Endothelial cell of umbilical vein (primary cell): ENCODE measurements around the gene TMEM127. TPM values are rescaled to one million over a fixed set of nuclear protein-coding genes. Genes with fewer than 3 reads are reported as not detected.

Experiments used
- BruUV-seq: library from RNA; stranded (reverse); fragments of 400-500 nt; replicated peaks from 2 replicates; lab custom pipeline; 2021; lab: Mats Ljungman, UMichigan
- CTCF ChIA-PET: fragments of 300-600, 350-600 bp; sonication (Branson Sonifier 250); formaldehyde crosslinking; loops from one replicate; lab custom pipeline; 2021; ENCODE audit warnings: antibody characterized with exemption, inconsistent platforms; lab: Charles Lee
- POLR2A ChIA-PET: fragments of 300-600, 350-600 bp; sonication (Branson Sonifier 250); formaldehyde crosslinking; loops from one replicate; lab custom pipeline; 2021; ENCODE audit warnings: antibody characterized with exemption, inconsistent platforms; lab: Charles Lee
- DNase-seq: peaks from one replicate; pipeline ENCODE4 v3.0.0-alpha.2; 2011; ENCODE audit warnings: low read depth, low spot score
- FAIRE-seq: peaks from 2 replicates; lab custom pipeline; 2011; peaks lifted over from hg19 to GRCh38; lab: Jason Lieb, UNC
- H2AFZ ChIP-seq: 2 replicates; pipeline ENCODE4 v1.6.0; 2012; ENCODE audit warnings: low read depth, low read length, control low read depth, inconsistent platforms
- H3K27ac ChIP-seq: 2 replicates; pipeline ENCODE4 v1.5.1; 2011; ENCODE audit warnings: low read depth, mild to moderate bottlenecking, control low read depth, low read length, moderate library complexity; ENCODE audit not compliant: insufficient read depth
- H3K27me3 ChIP-seq, 2 experiments: 2 replicates each; pipeline versions ENCODE4 v1.6.0 to v1.6.1; 2011; ENCODE audit warnings: low read length in 2 of 2, mixed read lengths in 1 of 2; ENCODE audit not compliant: control insufficient read depth in 2 of 2, insufficient read depth in 2 of 2
- H3K36me3 ChIP-seq, 2 experiments: 2 replicates in 1 of 2; 3 replicates in 1 of 2; pipeline ENCODE4 v1.5.1; 2011; ENCODE audit warnings: low read length in 2 of 2, mild to moderate bottlenecking in 1 of 2, moderate library complexity in 1 of 2; ENCODE audit not compliant: control insufficient read depth in 2 of 2, insufficient read depth in 2 of 2; ENCODE audit errors: extremely low read depth in 1 of 2
- H3K4me1 ChIP-seq: 3 replicates; pipeline ENCODE4 v1.5.1; 2011; ENCODE audit warnings: mild to moderate bottlenecking, low read length; ENCODE audit not compliant: control insufficient read depth, insufficient read depth; ENCODE audit errors: extremely low read depth
- H3K4me2 ChIP-seq: 2 replicates; pipeline ENCODE4 v1.6.1; 2011; ENCODE audit warnings: low read length, control low read depth, mixed read lengths; ENCODE audit not compliant: insufficient read depth
- H3K4me3 ChIP-seq, 3 experiments: fragments of 200-600 bp in 1 of 3; sonication (generic), shearing (Covaris generic) in 1 of 3; replicated peaks in 1 of 3; 2 replicates each; pipeline ENCODE4 v1.5.1; 2011 to 2016; ENCODE audit warnings: control low read depth in 3 of 3, low read length in 3 of 3, mild to moderate bottlenecking in 2 of 3, inconsistent platforms in 1 of 3, low read depth in 1 of 3, moderate library complexity in 1 of 3; ENCODE audit not compliant: insufficient read depth in 1 of 3
- H3K79me2 ChIP-seq: 2 replicates; pipeline ENCODE4 v1.6.0; 2012; ENCODE audit warnings: low read length, inconsistent platforms; ENCODE audit not compliant: control insufficient read depth, insufficient read depth
- H3K9ac ChIP-seq: replicated peaks from 2 replicates; pipeline ENCODE3; 2011; ENCODE audit warnings: low read length, control low read depth; ENCODE audit not compliant: insufficient read depth; ENCODE audit errors: extremely low read depth
- H3K9me1 ChIP-seq: replicated peaks from 3 replicates; pipeline ENCODE4 v1.6.0; 2011; ENCODE audit warnings: mild to moderate bottlenecking, low read length; ENCODE audit not compliant: control insufficient read depth, insufficient read depth; ENCODE audit errors: extremely low read depth
- H3K9me3 ChIP-seq: replicated peaks from 2 replicates; pipeline ENCODE4 v1.5.1; 2012; ENCODE audit warnings: low read length, inconsistent platforms; ENCODE audit not compliant: control insufficient read depth, insufficient read depth
- H4K20me1 ChIP-seq: replicated peaks from 2 replicates; pipeline ENCODE3; 2011; ENCODE audit warnings: mild to moderate bottlenecking, low read length; ENCODE audit not compliant: control insufficient read depth, insufficient read depth; ENCODE audit errors: extremely low read depth
- CTCF ChIP-seq, 2 donors: IDR thresholded peaks; 1 replicate in 1 of 2; 2 replicates in 1 of 2; pipeline ENCODE4 v1.5.1; 2011; ENCODE audit warnings: low read length in 2 of 2, mild to moderate bottlenecking in 2 of 2, moderate library complexity in 2 of 2, control low read depth in 1 of 2, inconsistent platforms in 1 of 2, low read depth in 1 of 2; ENCODE audit not compliant: insufficient read depth in 1 of 2; ENCODE audit errors: extremely low read depth in 1 of 2
- EZH2 ChIP-seq: IDR thresholded peaks from 2 replicates; pipeline ENCODE4 v1.6.1; 2012; ENCODE audit warnings: borderline replicate concordance, low read depth, mild to moderate bottlenecking, moderate library complexity, low read length, inconsistent platforms; ENCODE audit not compliant: severe bottlenecking
- FOS ChIP-seq: IDR thresholded peaks from 2 replicates; pipeline ENCODE4 v1.6.1; 2011; ENCODE audit warnings: mild to moderate bottlenecking, low read length, moderate library complexity, borderline replicate concordance; ENCODE audit not compliant: insufficient read depth
- GATA2 ChIP-seq: IDR thresholded peaks from 2 replicates; pipeline ENCODE4 v1.7.0; 2011; ENCODE audit warnings: low read depth, mild to moderate bottlenecking, moderate library complexity, mixed read lengths, low read length; ENCODE audit not compliant: insufficient read length, insufficient read depth
- JUN ChIP-seq: IDR thresholded peaks from 2 replicates; pipeline ENCODE4 v1.6.1; 2011; ENCODE audit warnings: borderline replicate concordance, low read depth; ENCODE audit not compliant: insufficient read length, insufficient read depth
- MAX ChIP-seq: IDR thresholded peaks from 2 replicates; pipeline ENCODE4 v1.6.1; 2011; ENCODE audit not compliant: insufficient read depth, insufficient read length
- MYC ChIP-seq: IDR thresholded peaks from one replicate; pipeline ENCODE4 v1.6.1; 2011; ENCODE audit warnings: mild to moderate bottlenecking, low read depth, low read length
- POLR2A ChIP-seq: IDR thresholded peaks from 2 replicates; pipeline ENCODE4 v1.6.1; 2012; ENCODE audit warnings: low read depth, mild to moderate bottlenecking, control low read depth, low read length
- POLR2AphosphoS5 ChIP-seq: IDR thresholded peaks from 2 replicates; pipeline ENCODE4 v1.6.1; 2012; ENCODE audit warnings: low read depth, mild to moderate bottlenecking, control low read depth, low read length, moderate library complexity; ENCODE audit not compliant: insufficient read depth
- dilution Hi-C: fragments of 300-500 bp; cut with MboI; formaldehyde crosslinking; loops from one replicate; pipeline ENCODE4 v1.15.0; 2019; ENCODE audit warnings: low sequenced_read_pairs; ENCODE audit not compliant: extremely low pct_ligation_motif_present
- intact Hi-C: fragments of 100-400 bp; cut with micrococcal nuclease; formaldehyde crosslinking; loops from one replicate; pipeline ENCODE4 v1.10.0; 2022
- polyA plus RNA-seq, 4 experiments: library from polyadenylated mRNA; depleted of rRNA in 3 of 4; stranded (reverse) in 3 of 4; unstranded in 1 of 4; fragments of >200 nt; gene quantifications; 2 replicates each; pipeline versions ENCODE4 v1.2.1 to v1.2.3, GENCODE V29; 2011 to 2012; ENCODE audit warnings: missing spikeins in 1 of 4
- total RNA-seq: library from RNA; stranded (reverse); gene quantifications from 2 replicates; pipeline ENCODE4 v1.2.3, GENCODE V29; 2021

TMEM127 gene
- total and polyA plus RNA-seq, 2 donors (not counting 3 experiments of a cell fraction or from before 2014, with no cell fraction given), result 48.4 to 75.7 TPM

GRCh38 chr2:96218508-96219131 lies 47.2 kb downstream of the TMEM127 start:
- no peak overlapping the region for H2AFZ ChIP-seq
- FAIRE-seq, result no peak
- intact Hi-C loops, result no loop called here
- H3K36me3 ChIP-seq, result no peaks in the 10 kb centered on the region
- no peak overlapping the region for H3K4me2 ChIP-seq
- no peaks in the 10 kb centered on the region for H3K79me2 ChIP-seq
- no peak overlapping the region for H3K9ac ChIP-seq
- ChIA-PET POLR2A (no interaction called here), CTCF (interaction anchor here (1.0 kb wide), 1 partner anchor 9 kb away, joined by 3 read pairs; no protein-coding TSS in a partner anchor)
- no peaks in the 10 kb centered on the region for H4K20me1 ChIP-seq
- H3K4me3 ChIP-seq, result no peak overlapping the region
- BruUV-seq, result no TSS peak
- dilution Hi-C loops, result no loop called here
- TF ChIP-seq JUN (no peak), CTCF (IDR thresholded peaks at IDR 0.05; ENCODE audit: extremely low read depth in 1 of 2, insufficient read depth in 1 of 2, low read depth in 1 of 2, low read length in 2 of 2) (no peak), GATA2 (no peak), POLR2AphosphoS5 (no peak)
- H3K9me3 ChIP-seq, result no peaks in the 10 kb centered on the region
- H3K4me1 ChIP-seq, result no peaks in the 10 kb centered on the region
- no peaks in the 10 kb centered on the region for H3K27me3 ChIP-seq
- H3K27ac ChIP-seq, result no peak overlapping the region
- no peak for DNase-seq
- H3K9me1 ChIP-seq, result no peaks in the 10 kb centered on the region

DNA sequence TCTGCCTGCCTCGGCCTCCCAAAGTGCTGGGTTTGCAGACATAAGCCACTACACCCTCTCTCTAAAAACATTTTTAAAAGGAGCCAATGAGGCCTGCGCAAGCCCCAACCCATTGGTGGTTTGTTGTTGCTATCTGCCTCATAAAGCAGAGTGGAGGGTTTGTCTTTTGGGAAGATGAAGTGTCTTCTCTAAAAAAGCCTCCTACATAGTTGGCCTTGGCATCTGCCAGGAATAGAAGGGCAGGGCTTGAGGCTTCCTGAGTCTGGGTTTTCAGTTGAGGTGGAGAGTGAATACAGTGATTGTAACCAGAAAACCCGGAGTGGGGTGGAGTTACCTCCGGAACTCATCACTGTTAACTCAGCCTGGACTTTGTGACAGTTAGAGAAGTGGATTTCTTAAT lies 51.2 kb downstream of the TMEM127 start:
- dilution Hi-C loops, result no loop called here
- no peak for TF ChIP-seq POLR2A
- TF ChIP-seq POLR2AphosphoS5, result no peak
- TF ChIP-seq EZH2, result no peak
- no peak for TF ChIP-seq JUN
- TF ChIP-seq GATA2, result no peak
- TF ChIP-seq MAX, result no peak
- no peak for TF ChIP-seq MYC
- no peak for TF ChIP-seq FOS
- TF ChIP-seq CTCF (IDR thresholded peaks at IDR 0.05; ENCODE audit: extremely low read depth in 1 of 2, insufficient read depth in 1 of 2, low read depth in 1 of 2, low read length in 2 of 2), result no peak

More for the DNA sequence above, 51.2 kb downstream of the TMEM127 start:
- no TSS peak for BruUV-seq
- Histone ChIP-seq H3K9me3 (no peaks in the 10 kb centered on the region), H3K79me2 (peaks cover 7% of the 10 kb centered on the region), H3K9ac (no peak overlapping the region), H3K36me3 (no peaks in the 10 kb centered on the region), H3K27ac (no peak overlapping the region), H3K4me3 (no peak overlapping the region), H3K9me1 (no peaks in the 10 kb centered on the region), H2AFZ (no peak overlapping the region), H4K20me1 (no peaks in the 10 kb centered on the region), H3K27me3 (no peaks in the 10 kb centered on the region), H3K4me1 (peaks cover 3% of the 10 kb centered on the region), H3K4me2 (no peak overlapping the region)
- intact Hi-C loops, result no loop called here
- FAIRE-seq, result no peak
- CTCF ChIA-PET, result interaction anchor here (0.7 kb wide), 1 partner anchor 32 kb away, joined by 3 read pairs; no protein-coding TSS in a partner anchor
- POLR2A ChIA-PET, result no interaction called here
- no peak for DNase-seq
